Psoas muscle (tissue), 8 donors: ENCODE measurements around the gene RYR2. TPM values are rescaled to one million over a fixed set of nuclear protein-coding genes. Genes with fewer than 3 reads are reported as not detected.

Experiments used
- ATAC-seq, 4 donors: fragments of 200-7000 bp; cut with Tn5 transposase; one replicate each; pipeline ENCODE4 v1.9.1; 2020; ENCODE audit warnings: moderate library complexity in 3 of 4, mild to moderate bottlenecking in 2 of 4
- DNase-seq, 2 donors: peaks; one replicate each; pipeline ENCODE4 v3.0.0-alpha.2; 2020
- H3K27ac ChIP-seq: fragments of 200-600 bp; one replicate; pipeline ENCODE4 v1.8.0; 2022
- H3K27me3 ChIP-seq, 3 donors: fragments of 200-600 bp in 1 of 3; one replicate each; pipeline versions ENCODE4 v1.6.1 to v1.8.0; 2013 to 2022; ENCODE audit warnings: low read length in 2 of 3, mild to moderate bottlenecking in 2 of 3, moderate library complexity in 1 of 3; ENCODE audit not compliant: insufficient read depth in 3 of 3
- H3K36me3 ChIP-seq, 2 donors: fragments of 200-600 bp in 1 of 2; one replicate each; pipeline versions ENCODE4 v1.6.1 to v1.8.0; 2013 to 2022; ENCODE audit warnings: low read depth in 1 of 2, mild to moderate bottlenecking in 1 of 2, moderate library complexity in 1 of 2; ENCODE audit not compliant: insufficient read depth in 1 of 2
- H3K4me1 ChIP-seq: fragments of 200-600 bp; one replicate; pipeline ENCODE4 v1.8.0; 2022
- H3K4me3 ChIP-seq: fragments of 200-600 bp; one replicate; pipeline ENCODE4 v1.8.0; 2022; ENCODE audit warnings: mild to moderate bottlenecking
- H3K9me3 ChIP-seq: fragments of 200-600 bp; one replicate; pipeline ENCODE4 v1.8.0; 2022
- WGBS, 3 donors: extraction: QIAGEN DNeasy Blood & Tissue Kit; methylation state at CpG; one replicate each; pipeline versions ENCODE4 v1.1.6 to v1.1.7; 2013; 5-methylcytosine and 5-hydroxymethylcytosine counted together
- intact Hi-C, 2 donors: fragments of 100-400 bp; cut with DNase I; formaldehyde crosslinking; loops; one replicate each; pipeline versions ENCODE4 v1.11.0 to v1.14.2; 2022
- polyA plus RNA-seq, 3 donors: library from polyadenylated mRNA; stranded (reverse); fragments of 200-250 nt; gene quantifications; one replicate each; pipeline ENCODE4 v1.2.3, GENCODE V29; 2013
- total RNA-seq, 4 donors: library from RNA; stranded (reverse); fragmentation: NEBNext Ultra II Directional in 2 of 4; extraction: Animal tissue kit (Norgen Biotek cat#: 25700) in 2 of 4; gene quantifications; one replicate each; pipeline versions ENCODE4 v1.2.1 to v1.2.4, GENCODE V29; 2021 to 2023
- TF ChIP-seq, protein P1 (sequence below): fragments of 200-600 bp; IDR thresholded peaks from one replicate; pipeline ENCODE4 v1.8.0; 2022; ENCODE audit warnings: antibody characterized with exemption
- donor health status: healthy with polysubstance abuse.
- donor health status: DM: no; HTN: no; CAD: no; lungs with moderate emphysema.
- donor health status: Bipolar disorder and iron deficiency.
- donor health status: healthy.
- donor health status: DM: yes; HTN: yes; CAD: no.
- donor health status: DM: no; HTN: no; CAD: no.
- donor health status: DM: no; HTN: no; CAD: no.
- donor health status: DM: yes; HTN: yes; CAD: no.

Gene RYR2
- total and polyA plus RNA-seq, 7 donors = 0.06 to 0.48 (median 0.25) TPM

DNA sequence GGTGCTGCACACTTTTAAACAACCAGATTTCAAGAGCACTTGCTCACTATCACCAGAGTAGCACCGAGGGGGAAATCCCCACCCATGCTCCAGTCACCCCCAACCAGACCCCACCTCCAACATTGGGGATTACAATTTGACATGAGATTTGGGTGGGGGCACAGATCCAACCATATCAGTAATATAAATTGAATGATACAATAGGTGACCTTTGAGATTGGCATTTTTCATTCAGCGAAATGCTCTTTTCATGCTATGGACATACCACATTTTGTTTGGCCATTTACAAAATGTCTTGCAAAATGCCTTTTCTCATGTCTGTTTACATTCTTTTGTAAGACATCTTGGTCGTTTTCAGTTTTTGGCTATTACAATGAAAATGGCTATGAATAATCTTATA, 23.9 kb downstream of the RYR2 start:
- H3K27ac ChIP-seq = no peak overlapping the region

DNA sequence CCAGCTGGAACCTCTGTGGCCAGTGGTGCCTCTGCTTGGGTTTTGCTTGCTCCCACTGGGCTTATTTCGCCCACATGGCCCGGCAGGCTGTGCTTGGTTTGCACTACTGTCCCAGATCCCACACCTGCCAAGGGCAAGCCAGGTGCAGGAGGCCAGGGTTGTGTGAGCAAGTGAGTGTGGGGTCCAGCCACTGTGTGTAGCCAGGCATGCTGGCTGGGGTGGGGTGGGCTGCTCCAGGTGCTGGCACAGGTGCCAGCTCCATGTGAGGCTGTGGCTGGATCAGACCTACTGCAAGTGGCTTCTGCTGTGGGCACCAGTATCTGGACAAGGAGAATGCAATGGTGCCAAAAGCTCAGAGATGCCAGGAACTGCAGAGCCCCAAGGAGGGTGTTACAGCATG, 28.5 kb downstream of the RYR2 start:
- Histone ChIP-seq H3K36me3 (no peaks in the 10 kb centered on the region), H3K27me3 (peaks cover 0 to 2% (median 0%) of the 10 kb centered on the region in 3 donors), H3K9me3 (no peaks in the 10 kb centered on the region), H3K4me3 (no peak overlapping the region), H3K27ac (no peak overlapping the region), H3K4me1 (no peaks in the 10 kb centered on the region)
- intact Hi-C loops = no loop called here
- 74 to 77% (median 75%) methylated on average over 2 of the region's 2 CpGs for WGBS, 3 donors
- no peak for DNase-seq
- no peak for ATAC-seq
- TF ChIP-seq, protein P1, sequence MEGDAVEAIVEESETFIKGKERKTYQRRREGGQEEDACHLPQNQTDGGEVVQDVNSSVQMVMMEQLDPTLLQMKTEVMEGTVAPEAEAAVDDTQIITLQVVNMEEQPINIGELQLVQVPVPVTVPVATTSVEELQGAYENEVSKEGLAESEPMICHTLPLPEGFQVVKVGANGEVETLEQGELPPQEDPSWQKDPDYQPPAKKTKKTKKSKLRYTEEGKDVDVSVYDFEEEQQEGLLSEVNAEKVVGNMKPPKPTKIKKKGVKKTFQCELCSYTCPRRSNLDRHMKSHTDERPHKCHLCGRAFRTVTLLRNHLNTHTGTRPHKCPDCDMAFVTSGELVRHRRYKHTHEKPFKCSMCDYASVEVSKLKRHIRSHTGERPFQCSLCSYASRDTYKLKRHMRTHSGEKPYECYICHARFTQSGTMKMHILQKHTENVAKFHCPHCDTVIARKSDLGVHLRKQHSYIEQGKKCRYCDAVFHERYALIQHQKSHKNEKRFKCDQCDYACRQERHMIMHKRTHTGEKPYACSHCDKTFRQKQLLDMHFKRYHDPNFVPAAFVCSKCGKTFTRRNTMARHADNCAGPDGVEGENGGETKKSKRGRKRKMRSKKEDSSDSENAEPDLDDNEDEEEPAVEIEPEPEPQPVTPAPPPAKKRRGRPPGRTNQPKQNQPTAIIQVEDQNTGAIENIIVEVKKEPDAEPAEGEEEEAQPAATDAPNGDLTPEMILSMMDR = no peak

More for the DNA sequence above, 23.9 kb downstream of the RYR2 start:
- no peak for DNase-seq
- no peak overlapping the region for H3K4me3 ChIP-seq
- no peak for ATAC-seq
- H3K4me1 ChIP-seq = no peaks in the 10 kb centered on the region
- H3K27me3 ChIP-seq = no peaks in the 10 kb centered on the region
- TF ChIP-seq, protein P1 = no peak
- no peaks in the 10 kb centered on the region for H3K9me3 ChIP-seq
- H3K36me3 ChIP-seq = no peaks in the 10 kb centered on the region
- 70 to 85% (median 79%) methylated on average over 3 of the region's 3 CpGs for WGBS, 3 donors
- intact Hi-C loops = no loop called here

DNA sequence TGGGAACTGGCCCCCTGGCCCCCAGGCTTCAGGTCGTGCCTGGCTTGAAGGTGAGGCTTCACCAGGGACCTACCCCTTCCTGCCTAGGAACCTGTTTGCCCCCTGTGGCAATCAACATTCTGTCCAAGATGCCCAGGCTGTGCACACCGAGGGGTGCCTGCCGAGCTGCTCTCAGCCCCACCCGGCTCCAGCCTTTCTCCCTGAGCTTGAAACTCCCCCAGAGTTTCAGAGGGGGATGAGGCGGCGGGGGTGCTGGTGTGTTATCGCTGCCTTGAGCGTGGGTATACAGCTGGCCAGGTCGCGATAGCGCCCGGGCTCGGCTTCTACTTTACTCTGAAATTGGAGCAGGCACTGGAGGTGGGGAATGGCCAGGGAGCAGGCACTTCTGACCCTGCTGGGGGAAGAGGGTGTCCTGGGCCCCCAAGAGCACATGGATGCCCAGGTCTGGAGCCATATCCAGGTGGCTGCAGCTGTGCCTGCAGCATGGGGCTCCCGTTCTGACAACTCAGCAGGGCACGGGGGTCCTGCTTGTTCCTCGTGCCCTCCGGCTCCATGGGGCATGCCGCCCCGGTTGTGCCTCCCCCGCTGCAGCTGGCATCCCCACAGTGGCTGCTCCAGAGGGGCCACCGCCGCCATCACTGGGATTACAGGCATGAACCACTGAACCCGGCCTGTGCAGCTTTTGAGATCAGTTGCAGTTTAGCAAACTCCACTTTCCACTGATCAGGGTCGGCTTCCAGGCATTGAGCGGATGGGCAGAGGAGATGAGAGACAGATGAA, 29.8 kb downstream of the RYR2 start:
- H3K4me3 ChIP-seq = no peak overlapping the region
- ATAC-seq = no peak
- H3K27me3 ChIP-seq = peaks cover 0 to 2% (median 0%) of the 10 kb centered on the region in 3 donors
- H3K36me3 ChIP-seq = no peaks in the 10 kb centered on the region
- no peaks in the 10 kb centered on the region for H3K9me3 ChIP-seq
- TF ChIP-seq, protein P1 = no peak
- 44 to 56% (median 49%) methylated on average over 25 of the region's 25 CpGs for WGBS, 3 donors
- intact Hi-C loops = no loop called here
- no peak for DNase-seq
- no peak overlapping the region for H3K27ac ChIP-seq
- no peaks in the 10 kb centered on the region for H3K4me1 ChIP-seq

DNA sequence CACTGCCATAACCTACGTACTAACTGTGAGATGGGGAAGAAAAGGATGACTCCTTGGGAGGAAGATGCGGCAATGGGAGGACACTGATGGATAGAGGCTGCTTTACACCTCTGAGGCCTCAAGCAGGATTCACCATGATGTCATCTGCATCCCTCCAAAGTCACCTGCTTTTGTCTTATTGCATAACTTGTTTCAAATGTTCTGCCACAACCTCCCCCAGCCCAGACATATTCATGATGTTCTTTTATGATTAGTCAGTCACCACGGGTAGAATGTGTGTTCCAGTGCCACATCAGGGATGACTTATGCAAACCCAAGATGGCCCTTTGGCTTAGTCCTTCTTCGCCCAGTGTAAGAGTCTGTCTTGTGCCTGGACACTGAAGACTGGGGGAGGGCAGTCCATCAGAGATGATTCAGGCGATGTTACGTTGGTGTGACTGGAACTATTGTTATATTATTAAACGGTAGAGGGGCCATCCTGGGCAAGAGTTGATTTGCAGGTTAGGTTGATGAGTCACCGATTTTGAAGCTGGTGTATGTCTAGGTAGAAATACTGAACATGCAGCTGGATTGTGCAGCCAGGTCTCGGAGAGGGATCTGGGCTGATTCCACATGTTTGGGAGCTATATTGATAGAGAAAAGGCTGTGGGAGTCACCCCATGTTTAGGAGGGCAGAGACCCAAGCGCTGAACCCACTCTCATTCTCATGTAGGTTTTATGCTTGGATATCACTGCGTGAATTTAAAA, 32.6 kb downstream of the RYR2 start:
- H3K4me1 ChIP-seq = no peaks in the 10 kb centered on the region
- ATAC-seq (no peak), DNase-seq (no peak)
- intact Hi-C loops = no loop called here
- H3K27me3 ChIP-seq = peaks cover 0 to 2% (median 0%) of the 10 kb centered on the region in 3 donors
- H3K4me3 ChIP-seq = no peak overlapping the region
- H3K9me3 ChIP-seq = no peaks in the 10 kb centered on the region
- 86 to 92% (median 90%) methylated on average over 11 of the region's 11 CpGs for WGBS, 3 donors
- H3K36me3 ChIP-seq = no peaks in the 10 kb centered on the region
- H3K27ac ChIP-seq = no peak overlapping the region
- TF ChIP-seq, protein P1 = no peak
